Transverse colon (tissue), 4 donors: ENCODE measurements around the gene PLA2G4B. TPM values are rescaled to one million over a fixed set of nuclear protein-coding genes. Genes with fewer than 3 reads are reported as not detected.

ENCODE experiments used
- DNase-seq: peaks from one replicate; pipeline ENCODE4 v3.0.0-alpha.2; 2019
- H3K27ac ChIP-seq, 4 donors: fragments of 200-600 bp; sonication (generic); 2 replicates each; pipeline ENCODE4 v1.5.1; 2016 to 2018; ENCODE audit warnings: inconsistent platforms in 4 of 4
- H3K27me3 ChIP-seq: fragments of 200-600 bp; sonication (generic); 2 replicates; pipeline ENCODE4 v1.5.1; 2017; ENCODE audit warnings: inconsistent platforms
- H3K36me3 ChIP-seq, 4 donors: fragments of 200-600 bp; sonication (generic); 2 replicates each; pipeline ENCODE4 v1.5.1; 2017 to 2019; ENCODE audit warnings: inconsistent platforms in 4 of 4
- H3K4me1 ChIP-seq, 4 donors: fragments of 200-600 bp; sonication (generic); 2 replicates each; pipeline ENCODE4 v1.5.1; 2017 to 2020; ENCODE audit warnings: inconsistent platforms in 4 of 4
- H3K4me3 ChIP-seq, 4 donors: fragments of 200-600 bp; sonication (generic); 1 replicate in 1 of 4; 2 replicates in 3 of 4; pipeline versions ENCODE4 v1.5.1 to v1.6.1; 2017 to 2019; ENCODE audit warnings: inconsistent platforms in 4 of 4
- H3K9me3 ChIP-seq, 2 donors: fragments of 200-600 bp; sonication (generic); 2 replicates each; pipeline ENCODE4 v1.5.1; 2017 to 2019; ENCODE audit warnings: inconsistent platforms in 2 of 2
- CTCF ChIP-seq, 5 experiments: fragments of 200-600 bp in 3 of 5; fragments of 450-650 bp in 2 of 5; sonication (generic) in 3 of 5; IDR thresholded peaks; 1 replicate in 2 of 5; 2 replicates in 3 of 5; pipeline ENCODE4 v1.5.1; 2016 to 2017; ENCODE audit warnings: antibody characterized with exemption in 5 of 5, inconsistent platforms in 3 of 5, mild to moderate bottlenecking in 2 of 5, moderate library complexity in 1 of 5
- EP300 ChIP-seq: sonication (generic); formaldehyde crosslinking; IDR thresholded peaks from one replicate; pipeline ENCODE4 v1.6.1; 2017; ENCODE audit warnings: antibody characterized with exemption, low read depth
- POLR2A ChIP-seq: fragments of 450-650 bp; IDR thresholded peaks from one replicate; pipeline ENCODE4 v1.6.1; 2016; ENCODE audit warnings: antibody characterized with exemption, mild to moderate bottlenecking, moderate library complexity
- POLR2AphosphoS5 ChIP-seq, 3 donors: sonication (generic); formaldehyde crosslinking; IDR thresholded peaks; one replicate each; pipeline ENCODE4 v1.6.1; 2016; ENCODE audit warnings: antibody characterized with exemption in 3 of 3
- WGBS, 2 donors: methylation state at CpG; one replicate each; pipeline ENCODE4 v1.1.5; 2018; ENCODE audit warnings: low coverage in 1 of 2; 5-methylcytosine and 5-hydroxymethylcytosine counted together
- in situ Hi-C, 4 donors: fragments of 200-750 bp; cut with MboI; loops; one replicate each; pipeline versions ENCODE4 v1.15.0 to v1.15.1; 2017; ENCODE audit warnings: low sequenced_read_pairs in 3 of 4, low pct_ligation_motif_present in 1 of 4, low pct_unique_long_range_greater_than_20kb in 1 of 4
- intact Hi-C: fragments of 100-400 bp; cut with DNase I; formaldehyde crosslinking; loops from one replicate; pipeline ENCODE4 v1.15.1; 2023; ENCODE audit warnings: low total_unique reads
- total RNA-seq, 4 donors: library from RNA; depleted of rRNA; stranded (reverse); fragments of >200 nt; gene quantifications; one replicate each; pipeline ENCODE4 v1.1.0, GENCODE V29; 2016

Gene PLA2G4B
- total RNA-seq, 4 donors from 2014 or later: 1.6 to 5.2 (median 3.5) TPM; not detected in 1

DNA sequence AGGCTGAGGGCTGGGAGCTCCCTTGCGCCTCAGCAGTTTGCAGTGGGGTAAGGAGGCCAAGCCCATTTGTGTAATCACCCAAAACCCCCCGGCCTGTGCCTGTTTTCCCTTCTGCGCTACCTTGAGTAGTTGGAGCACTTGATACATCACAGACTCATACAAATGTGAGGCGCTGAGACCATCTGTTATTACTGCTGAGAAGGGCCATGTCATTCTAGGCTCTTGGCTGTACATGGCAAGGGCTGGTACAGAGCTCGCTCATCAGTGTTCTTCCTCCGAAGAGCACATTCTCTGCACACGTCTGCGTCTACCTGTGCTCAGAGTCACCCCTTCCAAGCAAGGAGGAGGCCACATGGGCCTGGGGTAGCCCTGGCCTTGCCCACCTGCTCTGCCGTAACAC lies 9.3 kb downstream of the PLA2G4B start:
- Histone ChIP-seq H3K4me3 (no peak overlapping the region), H3K27me3 (peaks cover 14% of the 10 kb centered on the region), H3K9me3 (no peaks in the 10 kb centered on the region), H3K27ac (no peak overlapping the region), H3K4me1 (no peaks in the 10 kb centered on the region), H3K36me3 (peaks cover 0 to 21% (median 8%) of the 10 kb centered on the region in 4 donors)
- intact Hi-C loops (no loop called here), in situ Hi-C loops (no loop called here)
- no peak for TF ChIP-seq CTCF (IDR thresholded peaks at IDR 0.05)
- no peak for TF ChIP-seq POLR2A
- TF ChIP-seq EP300: no peak
- TF ChIP-seq POLR2AphosphoS5 (IDR thresholded peaks at IDR 0.05): no peak
- no peak for DNase-seq
- 97 to 100% methylated on average over 3 to 8 of the region's 9 CpGs for WGBS, 2 donors

DNA sequence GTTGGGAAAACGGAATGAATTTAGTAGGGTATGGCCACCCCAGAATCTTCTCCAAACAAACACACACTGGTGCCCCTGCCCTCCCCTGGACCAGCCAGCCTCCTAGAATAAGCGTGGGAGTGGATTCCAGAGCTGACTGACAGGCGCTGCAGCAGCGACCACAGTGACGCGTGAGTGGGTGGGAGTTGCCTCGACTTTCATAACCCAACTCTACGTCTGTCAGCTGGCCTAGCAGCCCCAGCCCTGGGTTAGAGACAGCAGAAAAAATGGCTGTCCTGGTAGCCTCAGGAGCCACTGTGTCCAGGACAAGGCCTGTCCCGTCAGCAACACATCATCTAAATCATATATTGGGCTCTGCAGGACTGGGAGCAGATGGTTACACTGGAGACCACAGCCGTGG lies 10.0 kb downstream of the PLA2G4B start:
- Histone ChIP-seq H3K4me1 (no peaks in the 10 kb centered on the region), H3K27me3 (peaks cover 15% of the 10 kb centered on the region), H3K4me3 (no peak overlapping the region), H3K9me3 (no peaks in the 10 kb centered on the region), H3K36me3 (peaks cover 0 to 21% (median 8%) of the 10 kb centered on the region in 4 donors), H3K27ac (no peak overlapping the region)
- no peak for DNase-seq
- intact Hi-C loops: no loop called here
- WGBS, 2 donors: 60 to 81% methylated on average over 1 to 10 of the region's 10 CpGs
- TF ChIP-seq POLR2A: no peak
- no peak for TF ChIP-seq EP300
- no peak for TF ChIP-seq CTCF (IDR thresholded peaks at IDR 0.05)
- no peak for TF ChIP-seq POLR2AphosphoS5 (IDR thresholded peaks at IDR 0.05)
- in situ Hi-C loops: no loop called here

GRCh38 chr15:41849204-41849603 lies 10.6 kb downstream of the PLA2G4B start:
- TF ChIP-seq EP300 (no peak), POLR2AphosphoS5 (IDR thresholded peaks at IDR 0.05) (no peak), CTCF (IDR thresholded peaks at IDR 0.05) (no peak), POLR2A (no peak)
- Histone ChIP-seq H3K27me3 (peaks cover 21% of the 10 kb centered on the region), H3K27ac (no peak overlapping the region), H3K36me3 (peaks cover 0 to 21% (median 8%) of the 10 kb centered on the region in 4 donors), H3K4me3 (no peak overlapping the region), H3K4me1 (no peaks in the 10 kb centered on the region), H3K9me3 (no peaks in the 10 kb centered on the region)
- intact Hi-C loops: no loop called here
- in situ Hi-C loops: no loop called here
- DNase-seq: no peak
- WGBS, 2 donors: 76% methylated on average over 6 of the region's 6 CpGs; no CpG with 5 or more reads in 1 of the 2 donors

GRCh38 chr15:41849861-41850260 lies 11.2 kb downstream of the PLA2G4B start:
- in situ Hi-C loops: no loop called here
- H3K27ac ChIP-seq: no peak overlapping the region
- no peak overlapping the region for H3K4me3 ChIP-seq
- H3K36me3 ChIP-seq: peaks cover 0 to 21% (median 8%) of the 10 kb centered on the region in 4 donors
- TF ChIP-seq CTCF (IDR thresholded peaks at IDR 0.05) (no peak), EP300 (no peak), POLR2A (no peak), POLR2AphosphoS5 (IDR thresholded peaks at IDR 0.05) (no peak)
- WGBS, 2 donors: 54% methylated on average over 6 of the region's 8 CpGs; no CpG with 5 or more reads in 1 of the 2 donors
- peaks cover 21% of the 10 kb centered on the region for H3K27me3 ChIP-seq
- H3K9me3 ChIP-seq: no peaks in the 10 kb centered on the region
- H3K4me1 ChIP-seq: no peaks in the 10 kb centered on the region
- intact Hi-C loops: no loop called here
- DNase-seq: no peak
